GM10248 (cell line): ENCODE data around the gene SLIT3.
"Not testable (repeated sequence)": the region's sequence is repeated elsewhere in the genome, so short reads cannot be mapped to it uniquely, and the experiment has no call there.

Experiments used
- CTCF ChIA-PET: fragments of 300-600 bp; sonication (Branson Sonifier 250); formaldehyde crosslinking; extraction: SDS; loops from one replicate; lab custom pipeline; 2021; ENCODE audit warnings: antibody characterized with exemption; lab: Yijun Ruan, JAX
- POLR2A ChIA-PET: fragments of 350-650 bp; sonication (Branson Sonifier 250); formaldehyde crosslinking; extraction: SDS; loops from one replicate; lab custom pipeline; 2020; ENCODE audit warnings: antibody characterized with exemption; lab: Yijun Ruan, JAX
- DNase-seq: peaks from one replicate; pipeline ENCODE4 v3.0.0; 2012; ENCODE audit errors: extremely low spot score
- TF ChIP-seq, protein P1 (sequence below): IDR thresholded peaks from 2 replicates; pipeline ENCODE4 v1.5.1; 2012; ENCODE audit warnings: mild to moderate bottlenecking, low read depth; ENCODE audit errors: extremely low read depth, missing control alignments, control extremely low read depth

The SLIT3 gene

GRCh38 chr5:169119288-169120048, 181.5 kb downstream of the SLIT3 start:
- ChIA-PET CTCF (interaction anchor here (1.0 kb wide), 1 partner anchor 14 kb away, joined by 3 read pairs; no protein-coding TSS in a partner anchor), POLR2A (no interaction called here)
- no peak for DNase-seq
- TF ChIP-seq, protein P1, sequence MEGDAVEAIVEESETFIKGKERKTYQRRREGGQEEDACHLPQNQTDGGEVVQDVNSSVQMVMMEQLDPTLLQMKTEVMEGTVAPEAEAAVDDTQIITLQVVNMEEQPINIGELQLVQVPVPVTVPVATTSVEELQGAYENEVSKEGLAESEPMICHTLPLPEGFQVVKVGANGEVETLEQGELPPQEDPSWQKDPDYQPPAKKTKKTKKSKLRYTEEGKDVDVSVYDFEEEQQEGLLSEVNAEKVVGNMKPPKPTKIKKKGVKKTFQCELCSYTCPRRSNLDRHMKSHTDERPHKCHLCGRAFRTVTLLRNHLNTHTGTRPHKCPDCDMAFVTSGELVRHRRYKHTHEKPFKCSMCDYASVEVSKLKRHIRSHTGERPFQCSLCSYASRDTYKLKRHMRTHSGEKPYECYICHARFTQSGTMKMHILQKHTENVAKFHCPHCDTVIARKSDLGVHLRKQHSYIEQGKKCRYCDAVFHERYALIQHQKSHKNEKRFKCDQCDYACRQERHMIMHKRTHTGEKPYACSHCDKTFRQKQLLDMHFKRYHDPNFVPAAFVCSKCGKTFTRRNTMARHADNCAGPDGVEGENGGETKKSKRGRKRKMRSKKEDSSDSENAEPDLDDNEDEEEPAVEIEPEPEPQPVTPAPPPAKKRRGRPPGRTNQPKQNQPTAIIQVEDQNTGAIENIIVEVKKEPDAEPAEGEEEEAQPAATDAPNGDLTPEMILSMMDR = no peak

DNA sequence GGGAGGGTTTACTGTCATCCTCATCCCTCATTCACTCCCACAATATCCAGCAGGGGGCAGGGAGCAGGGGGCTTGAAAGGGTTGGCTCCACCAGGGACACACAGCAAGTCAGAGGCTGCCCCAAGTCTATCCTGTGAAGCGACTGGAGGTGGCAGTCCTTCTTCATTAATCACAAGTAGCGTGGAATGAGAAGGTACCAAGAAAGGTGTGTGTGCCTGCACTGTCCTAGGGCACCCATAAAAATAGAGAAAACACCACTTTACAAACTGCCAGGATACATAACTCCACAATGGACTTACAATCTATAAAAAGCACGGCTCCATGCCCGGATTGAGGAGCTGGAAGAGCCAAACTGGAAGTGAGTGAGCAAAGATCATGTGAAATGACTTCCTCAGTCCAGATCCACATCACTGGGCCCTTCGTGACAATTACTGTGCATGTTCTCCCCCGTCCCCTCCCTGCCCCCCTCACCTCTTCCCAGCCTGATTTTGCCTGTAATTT, 183.9 kb downstream of the SLIT3 start:
- no peak for DNase-seq
- TF ChIP-seq, protein P1 = no peak
- ChIA-PET POLR2A (no interaction called here), CTCF (no interaction called here)

- TF ChIP-seq, protein P1 = no peak
- DNase-seq = no peak
- ChIA-PET CTCF (no interaction called here), POLR2A (no interaction called here)
Measured at GRCh38 chr5:169115461-169116124, 185.3 kb downstream of the SLIT3 start.

- TF ChIP-seq, protein P1 = no peak
- POLR2A ChIA-PET = no interaction called here
- DNase-seq = no peak
- CTCF ChIA-PET = no interaction called here
Measured at GRCh38 chr5:169114466-169115065, 186.4 kb downstream of the SLIT3 start.

- POLR2A ChIA-PET = no interaction called here
- TF ChIP-seq, protein P1 = no peak
- CTCF ChIA-PET = interaction anchor here (0.9 kb wide), 1 partner anchor 32 kb away, joined by 3 read pairs; no protein-coding TSS in a partner anchor
- no peak for DNase-seq
Measured at GRCh38 chr5:169112016-169112415, 188.9 kb downstream of the SLIT3 start.

GRCh38 chr5:169106911-169107706, 193.8 kb downstream of the SLIT3 start:
- TF ChIP-seq, protein P1 = no peak
- POLR2A ChIA-PET = no interaction called here

GRCh38 chr5:169105582-169105981, 195.4 kb downstream of the SLIT3 start:
- CTCF ChIA-PET, POLR2A ChIA-PET: not testable (repeated sequence)

More at GRCh38 chr5:169106911-169107706, 193.8 kb downstream of the SLIT3 start:
- CTCF ChIA-PET = no interaction called here
- DNase-seq = no peak

More at GRCh38 chr5:169105582-169105981, 195.4 kb downstream of the SLIT3 start:
- DNase-seq = not testable (repeated sequence)
